Fibroblast of villous mesenchyme (primary cell): ENCODE measurements around the gene ZNF45. TPM values are rescaled to one million over a fixed set of nuclear protein-coding genes. Genes with fewer than 3 reads are reported as not detected.

Experiments
- DNase-seq: peaks from one replicate; pipeline ENCODE4 v3.0.0-alpha.2; 2010; ENCODE audit warnings: low read depth
- H3K4me3 ChIP-seq: 2 replicates; pipeline ENCODE4 v1.5.1; 2011; ENCODE audit warnings: low read depth, mild to moderate bottlenecking, low read length
- CTCF ChIP-seq: IDR thresholded peaks from 2 replicates; pipeline ENCODE4 v1.5.1; 2012; ENCODE audit warnings: low read depth, mild to moderate bottlenecking, low read length; ENCODE audit not compliant: insufficient read depth
- total RNA-seq: library from RNA; depleted of rRNA; stranded (reverse); fragments of >200 nt; gene quantifications from 2 replicates; pipeline ENCODE4 v1.2.3, GENCODE V29; 2012

Gene ZNF45
- total RNA-seq, result 18.4 and 25.5 TPM in 2 replicates

DNA sequence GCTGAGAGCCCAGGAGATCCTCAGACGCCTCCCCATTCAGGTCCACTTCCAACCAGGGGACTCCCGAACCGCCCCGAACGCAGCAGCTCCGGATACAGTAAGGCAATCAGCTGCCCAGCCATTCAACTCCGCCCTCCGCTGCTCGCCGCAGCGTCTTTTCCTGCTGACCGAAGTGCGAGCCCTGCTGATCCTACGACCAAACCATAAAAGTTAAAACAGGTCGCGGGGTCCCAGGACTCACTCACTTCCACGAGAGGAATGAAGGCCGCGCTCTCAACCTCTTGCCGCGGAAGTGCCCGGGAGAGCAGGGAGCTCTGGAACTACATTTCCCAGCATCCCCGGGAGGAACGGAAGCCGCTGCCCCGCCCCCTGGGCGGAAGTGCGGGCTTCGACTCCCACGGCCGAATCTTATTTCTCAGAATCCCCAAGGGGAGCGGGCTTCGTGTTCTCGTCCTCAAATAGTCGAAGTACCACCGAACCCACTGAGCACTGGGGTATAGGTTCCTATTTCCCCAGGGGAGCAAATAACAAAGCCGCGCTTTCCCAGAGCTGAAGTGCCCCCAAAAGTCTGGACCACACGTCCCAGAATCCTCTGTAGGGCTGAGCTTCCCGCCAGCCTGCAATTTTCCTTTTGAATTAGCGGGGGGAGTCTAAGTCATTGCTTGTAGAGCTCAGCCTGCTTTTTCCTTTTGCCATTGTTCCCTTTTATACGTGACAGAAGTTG, at the start of gene ZNF45:
Gene ZNF45, minus strand, starts transcription at position 298 of the 724 bp plus-strand sequence. CDS start 13,097 bp downstream, outside the sequence.
- no peak for TF ChIP-seq CTCF
- DNase-seq, result peak; percentile 92
- H3K4me3 ChIP-seq, result peak within 1 kb of the TSS; percentile 82

DNA sequence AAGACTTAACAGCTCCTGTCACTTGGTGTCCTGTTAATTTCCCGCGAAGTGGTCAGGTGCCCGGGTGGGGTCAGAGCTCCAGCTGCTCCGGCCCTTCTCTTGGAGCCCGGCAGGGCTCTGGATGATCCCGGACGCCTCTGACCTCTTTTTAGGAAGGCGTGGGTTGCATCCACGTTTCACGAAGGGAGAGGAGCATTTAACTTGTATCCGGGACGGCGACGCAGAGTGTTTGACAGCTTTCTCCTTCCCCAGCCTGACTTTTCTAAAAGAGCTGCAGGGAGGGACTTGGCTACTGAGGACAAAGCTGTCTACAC, 49.6 kb upstream of the ZNF45 start:
- TF ChIP-seq CTCF, result no peak
- H3K4me3 ChIP-seq, result peak overlapping the region; percentile 93
- DNase-seq, result no peak

- peak within 1 kb of the TSS; percentile 93 for H3K4me3 ChIP-seq
- peak; percentile 96 for DNase-seq
- no peak for TF ChIP-seq CTCF
Measured at GRCh38 chr19:43983912-43984686, 49.0 kb upstream of the ZNF45 start, which contains the start of gene ZNF155. TSS of gene ZNF155 (plus strand) at chr19:43984188. CDS start at chr19:43988544, 4,356 bp downstream.

DNA sequence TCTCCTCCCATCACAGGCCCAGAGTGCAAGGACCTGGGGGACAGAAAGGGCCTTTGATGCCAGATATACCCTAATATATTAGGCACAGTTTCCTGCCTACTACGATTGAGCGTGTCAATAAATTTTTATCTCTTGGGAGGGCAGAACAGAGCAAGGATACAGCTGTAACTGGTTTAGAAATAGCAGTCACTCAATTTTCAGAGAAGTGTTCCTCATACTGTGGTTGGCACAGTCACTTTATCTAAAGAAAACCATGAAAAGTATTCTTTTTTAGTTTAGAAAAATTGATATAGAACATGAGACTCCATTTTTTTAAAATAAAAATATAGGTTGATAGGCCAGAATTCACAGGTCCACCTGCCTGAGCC, 48.4 kb upstream of the ZNF45 start:
- peak overlapping the region; percentile 93 for H3K4me3 ChIP-seq
- no peak for TF ChIP-seq CTCF
- no peak for DNase-seq

DNA sequence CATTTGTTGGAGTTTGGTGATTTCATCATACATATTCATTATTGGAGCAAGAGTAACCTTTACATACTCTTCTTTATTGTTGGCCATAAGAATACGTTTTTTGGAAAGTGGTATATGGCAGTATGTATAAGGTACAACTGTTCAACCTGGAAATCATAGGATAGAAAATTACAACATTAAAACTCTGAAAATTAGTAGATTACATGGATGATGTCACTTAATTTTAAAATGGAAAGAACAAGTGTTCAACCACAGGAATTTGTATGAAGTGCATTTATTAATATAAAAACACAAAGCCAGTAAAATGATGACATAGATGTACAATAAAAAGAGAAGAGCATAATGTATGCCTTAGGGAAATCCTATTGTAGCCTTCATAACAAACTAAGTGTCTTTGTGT, 41.6 kb upstream of the ZNF45 start:
- no peak for DNase-seq
- TF ChIP-seq CTCF, result no peak
- H3K4me3 ChIP-seq, result no peak overlapping the region

DNA sequence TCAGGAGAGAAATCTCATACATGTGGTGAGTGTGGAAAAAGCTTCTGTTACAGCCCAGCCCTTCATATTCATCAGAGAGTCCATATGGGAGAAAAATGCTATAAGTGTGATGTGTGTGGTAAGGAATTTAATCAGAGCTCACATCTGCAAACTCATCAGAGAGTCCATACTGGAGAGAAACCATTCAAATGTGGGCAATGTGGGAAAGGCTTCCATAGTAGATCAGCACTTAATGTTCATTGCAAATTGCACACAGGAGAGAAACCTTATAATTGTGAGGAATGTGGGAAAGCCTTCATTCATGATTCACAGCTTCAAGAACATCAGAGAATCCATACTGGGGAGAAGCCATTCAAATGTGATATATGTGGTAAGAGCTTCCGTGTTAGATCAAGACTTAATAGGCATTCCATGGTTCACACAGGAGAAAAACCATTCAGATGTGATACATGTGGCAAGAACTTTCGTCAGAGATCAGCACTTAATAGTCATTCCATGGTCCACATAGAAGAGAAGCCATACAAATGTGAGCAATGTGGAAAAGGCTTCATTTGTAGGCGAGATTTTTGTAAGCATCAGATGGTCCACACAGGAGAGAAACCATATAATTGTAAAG, 31.1 kb upstream of the ZNF45 start:
- TF ChIP-seq CTCF, result no peak
- H3K4me3 ChIP-seq, result no peak overlapping the region
- DNase-seq, result peak; percentile 3
